Stimulated activated CD4-positive, alpha-beta T cell treated with anti-CD3 and anti-CD28 coated beads, Interleukin-4, amount 100 ng/mL, for 4 hours (primary cell): ENCODE results near the gene OR5H6.
"Not testable (repeated sequence)": the region's sequence is repeated elsewhere in the genome, so short reads cannot be mapped to it uniquely, and the experiment has no call there.

Source experiments
- DNase-seq, 2 experiments: peaks; one replicate each; pipeline ENCODE4 v3.0.0-alpha.2; 2020

The OR5H6 gene

GRCh38 chr3:98263944-98264343 lies at the start of gene OR5H6:
Gene OR5H6, plus strand, starts transcription at chr3:98264244. Its CDS starts 89 bp downstream, at chr3:98264333.
- no peak for DNase-seq

DNA sequence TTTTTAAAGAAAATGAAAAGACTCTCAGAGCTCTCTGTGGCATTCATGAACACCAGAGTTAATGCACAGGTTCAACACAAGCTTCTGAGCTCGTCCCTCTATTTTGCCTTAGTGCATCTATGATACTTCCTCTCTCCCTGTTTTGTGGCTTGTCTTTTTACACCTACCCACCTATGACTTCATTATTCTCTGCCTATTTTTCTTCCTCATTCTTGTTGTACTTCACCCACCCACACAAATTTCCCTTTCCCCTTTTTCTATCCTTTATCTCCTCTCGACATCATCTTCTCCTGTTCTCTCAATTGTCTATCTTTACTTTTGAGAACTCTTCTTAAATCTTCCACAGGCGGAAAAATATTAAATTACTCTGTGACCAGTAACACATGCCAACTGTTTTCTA lies 49.0 kb upstream of the OR5H6 start:
- no peak for DNase-seq

DNA sequence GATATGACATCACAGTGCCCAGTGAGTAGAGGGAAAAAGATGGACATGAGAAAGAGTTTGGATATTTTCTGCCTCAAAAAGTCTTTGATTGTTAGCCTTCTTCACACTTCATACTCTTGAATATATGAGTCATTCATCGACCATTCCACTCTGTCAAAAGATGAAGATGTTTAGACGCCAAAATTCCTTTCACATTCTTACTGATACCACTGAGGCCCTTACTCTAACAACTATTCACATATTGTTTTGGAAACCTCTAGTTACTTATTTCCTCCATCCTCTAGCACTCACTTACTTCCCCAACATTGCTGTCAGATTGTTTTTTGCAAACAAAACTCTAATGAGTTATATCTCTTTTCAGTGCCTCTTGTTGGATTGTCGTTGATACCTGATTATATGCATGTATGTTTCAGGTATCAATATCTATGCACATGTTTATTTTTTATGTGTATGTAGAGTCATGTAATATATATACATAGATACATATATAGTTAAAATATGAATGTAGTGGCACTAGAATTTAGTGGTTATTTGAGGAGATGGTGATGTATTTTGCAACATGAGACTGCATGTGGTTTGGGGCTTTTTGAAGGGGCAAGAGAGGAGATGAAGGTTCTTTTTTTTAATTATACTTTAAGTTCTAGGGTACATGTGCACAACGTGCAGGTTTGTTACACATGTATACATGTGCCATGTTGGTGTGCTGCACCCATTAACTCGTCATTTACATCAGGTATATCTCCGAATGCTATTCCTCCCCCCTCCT lies 40.0 kb upstream of the OR5H6 start:
- DNase-seq = no peak

GRCh38 chr3:98232489-98232888 lies 31.6 kb upstream of the OR5H6 start:
- DNase-seq = no peak

- no peak for DNase-seq
These were observed 30.6 kb upstream of the OR5H6 start for GRCh38 chr3:98233468-98233867.

DNA sequence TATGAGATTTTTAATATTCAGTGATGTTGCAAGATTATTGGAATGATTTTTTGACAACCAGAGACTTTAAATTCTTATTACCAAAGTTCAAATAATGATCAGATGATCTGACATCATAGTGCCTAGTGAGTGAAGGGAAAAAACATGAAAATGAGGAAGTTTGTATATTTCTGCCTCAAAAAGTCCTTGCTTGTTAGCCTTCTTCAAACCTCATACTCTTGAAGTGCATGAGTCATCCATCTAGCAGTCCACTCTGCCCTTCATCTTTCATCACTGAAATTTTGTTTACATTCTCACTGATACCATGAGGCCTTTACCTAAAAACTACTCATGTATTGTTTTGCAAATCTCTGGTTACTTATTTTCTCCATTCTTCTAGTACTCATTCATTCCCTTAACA lies 23.9 kb upstream of the OR5H6 start:
- no peak for DNase-seq

- no peak for DNase-seq
These were observed 21.9 kb upstream of the OR5H6 start for GRCh38 chr3:98242155-98242554.

DNA sequence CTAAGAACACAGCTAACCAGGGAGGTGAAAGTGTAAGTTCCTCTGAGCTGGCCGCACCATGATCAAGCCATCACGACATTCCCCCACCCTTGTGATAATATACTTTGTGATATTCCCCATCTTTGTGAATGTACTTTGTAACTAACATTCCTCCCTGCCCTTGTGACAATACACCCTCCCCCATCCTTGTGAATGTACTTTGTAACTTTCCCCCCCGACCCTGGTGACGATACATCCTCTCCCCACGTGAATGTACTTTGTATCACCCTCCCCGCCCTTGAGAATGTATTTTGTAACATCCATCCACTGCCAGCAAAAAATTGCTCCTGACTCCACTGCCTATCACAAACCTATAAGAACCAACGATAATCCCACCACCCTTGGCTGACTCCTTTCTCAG lies 20.2 kb upstream of the OR5H6 start:
- no peak for DNase-seq

DNA sequence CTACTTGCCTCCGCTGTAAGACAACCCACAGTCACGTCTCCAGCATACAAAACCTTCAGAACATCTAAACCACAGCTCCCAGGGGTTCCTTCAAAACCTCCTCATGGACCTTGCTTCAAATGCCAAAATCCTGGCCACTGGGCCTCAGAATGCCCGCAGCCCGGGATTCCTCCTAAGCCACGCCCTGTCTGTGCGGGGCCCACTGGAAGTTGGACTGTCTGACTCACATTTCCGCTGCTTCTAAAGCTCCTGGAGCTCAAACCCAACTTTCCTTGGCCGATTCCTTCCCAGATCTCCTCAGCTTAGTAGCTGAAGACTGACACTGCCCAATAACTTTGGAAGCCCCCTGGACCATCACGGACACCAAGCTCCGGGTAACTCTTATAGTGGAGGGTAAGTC lies 17.9 kb upstream of the OR5H6 start:
- no peak for DNase-seq

- DNase-seq = not testable (repeated sequence)
These were observed 8.0 kb upstream of the OR5H6 start for GRCh38 chr3:98256026-98256425.

DNA sequence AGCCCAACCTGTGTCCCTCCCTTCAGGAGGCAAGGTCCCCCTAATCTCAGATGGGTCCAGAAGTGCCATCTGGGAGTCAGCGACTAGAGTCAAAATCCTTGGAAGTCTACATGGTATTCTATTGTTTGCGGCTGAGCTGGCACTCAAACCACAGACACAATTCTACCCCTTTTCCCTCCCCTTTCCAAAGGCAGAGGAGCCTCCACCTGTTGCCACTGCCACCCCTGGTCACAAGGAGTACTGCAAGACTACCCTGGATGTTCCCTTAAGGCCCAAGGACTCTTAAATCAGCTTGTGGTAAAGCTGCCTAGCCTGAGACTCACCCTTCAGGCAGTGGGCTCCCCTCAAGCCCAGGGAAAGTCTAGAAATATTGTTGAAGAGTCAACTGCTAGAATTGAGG lies 4.3 kb upstream of the OR5H6 start:
- no peak for DNase-seq

DNA sequence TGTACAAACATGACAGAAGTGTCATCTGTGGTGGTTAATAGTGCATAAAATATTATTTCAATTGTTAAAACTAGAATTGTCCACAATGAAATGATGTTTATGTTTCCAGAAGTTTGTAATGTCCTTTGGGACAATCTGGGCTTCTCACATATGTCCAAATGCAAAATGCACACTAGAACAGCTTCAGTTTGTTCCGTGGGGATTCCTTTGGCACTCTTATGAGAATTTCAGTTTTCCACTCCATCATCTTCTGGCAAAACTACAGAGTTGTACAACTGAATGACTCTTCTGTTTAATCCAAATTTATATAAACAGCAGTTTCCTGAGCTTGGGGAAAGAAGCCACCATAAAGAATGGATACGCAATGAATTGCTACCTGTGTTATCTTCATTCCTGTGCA lies 2.0 kb upstream of the OR5H6 start:
- DNase-seq = no peak

- DNase-seq = no peak
These were observed 5.8 kb downstream of the OR5H6 start for GRCh38 chr3:98269846-98270245.

GRCh38 chr3:98272126-98272525 lies 8.1 kb downstream of the OR5H6 start:
- DNase-seq = no peak

- no peak for DNase-seq
These were observed 10.9 kb downstream of the OR5H6 start for GRCh38 chr3:98274914-98275313.

- DNase-seq = no peak
These were observed 18.2 kb downstream of the OR5H6 start, which contains the start of gene OR5H2 for GRCh38 chr3:98282205-98282604. Gene OR5H2, plus strand, starts transcription at chr3:98282505. Its CDS starts 398 bp downstream, at chr3:98282903.

- DNase-seq = no peak
These were observed 26.9 kb downstream of the OR5H6 start for GRCh38 chr3:98290916-98291315.

- DNase-seq = no peak
These were observed 27.4 kb downstream of the OR5H6 start for GRCh38 chr3:98291332-98291957.
